H9 (cell line): ENCODE data around the gene ATP6V1G3. TPM values are rescaled to one million over a fixed set of nuclear protein-coding genes. Genes with fewer than 3 reads are reported as not detected.

Source experiments
- DNase-seq: peaks from one replicate; pipeline ENCODE4 v3.0.0-alpha.2; 2017
- H2AFZ ChIP-seq: one replicate; pipeline ENCODE4 v1.6.1; 2013; ENCODE audit warnings: mild to moderate bottlenecking, low read length, control low read depth, moderate library complexity
- H2AK5ac ChIP-seq: 2 replicates; pipeline ENCODE4 v1.6.1; 2013; ENCODE audit warnings: low read length, control low read depth, mixed read lengths; ENCODE audit not compliant: insufficient read length
- H2BK120ac ChIP-seq: one replicate; pipeline ENCODE4 v1.6.1; 2013; ENCODE audit warnings: low read depth, mild to moderate bottlenecking, low read length, control low read depth, inconsistent platforms; ENCODE audit not compliant: poor library complexity, severe bottlenecking
- H2BK12ac ChIP-seq: 2 replicates; pipeline ENCODE4 v1.6.1; 2013; ENCODE audit warnings: low read length, control low read depth, mixed read lengths, low read depth; ENCODE audit not compliant: insufficient read length
- H2BK15ac ChIP-seq: 2 replicates; pipeline ENCODE4 v1.6.1; 2013; ENCODE audit warnings: low read depth, low read length, control low read depth
- H2BK20ac ChIP-seq: one replicate; pipeline ENCODE4 v1.6.1; 2013; ENCODE audit warnings: low read depth, mild to moderate bottlenecking, low read length, control low read depth, inconsistent platforms; ENCODE audit not compliant: poor library complexity, severe bottlenecking
- H2BK5ac ChIP-seq: 2 replicates; pipeline ENCODE4 v1.6.1; 2013; ENCODE audit warnings: low read length, control low read depth, mixed read lengths; ENCODE audit not compliant: insufficient read length
- H3K14ac ChIP-seq: 2 replicates; pipeline ENCODE4 v1.6.1; 2013; ENCODE audit warnings: low read length, control low read depth; ENCODE audit not compliant: insufficient read depth
- H3K18ac ChIP-seq: 2 replicates; pipeline ENCODE4 v1.6.1; 2013; ENCODE audit warnings: low read depth, mild to moderate bottlenecking, mixed read lengths, low read length, control low read depth; ENCODE audit not compliant: insufficient read length
- H3K23ac ChIP-seq: 2 replicates; pipeline ENCODE4 v1.6.1; 2013; ENCODE audit warnings: low read length, control low read depth, mixed read lengths, low read depth; ENCODE audit not compliant: insufficient read length
- H3K23me2 ChIP-seq: 2 replicates; pipeline ENCODE4 v1.6.1; 2013; ENCODE audit warnings: low read depth, mild to moderate bottlenecking, mixed read lengths, low read length, control low read depth; ENCODE audit not compliant: insufficient read length, poor library complexity, severe bottlenecking
- H3K27ac ChIP-seq: 2 replicates; pipeline ENCODE4 v1.5.1; 2013; ENCODE audit warnings: low read length, control low read depth, mixed read lengths, low read depth; ENCODE audit not compliant: insufficient read length
- H3K27me3 ChIP-seq: 2 replicates; pipeline ENCODE4 v1.6.1; 2013; ENCODE audit warnings: low read length, control low read depth, inconsistent platforms; ENCODE audit not compliant: insufficient read depth
- H3K4ac ChIP-seq: 2 replicates; pipeline ENCODE4 v1.6.1; 2013; ENCODE audit warnings: low read depth, mild to moderate bottlenecking, control low read depth, inconsistent platforms, low read length, moderate library complexity
- H3K4me1 ChIP-seq: 2 replicates; pipeline ENCODE4 v1.6.1; 2013; ENCODE audit warnings: low read length, control low read depth, inconsistent platforms; ENCODE audit not compliant: insufficient read depth
- H3K4me2 ChIP-seq: 2 replicates; pipeline ENCODE4 v1.6.1; 2013; ENCODE audit warnings: low read length, control low read depth, mixed read lengths; ENCODE audit not compliant: insufficient read length, insufficient read depth
- H3K56ac ChIP-seq: 2 replicates; pipeline ENCODE4 v1.6.1; 2013; ENCODE audit warnings: low read depth, mild to moderate bottlenecking, mixed read lengths, low read length, control low read depth; ENCODE audit not compliant: insufficient read length
- H3K79me1 ChIP-seq: 2 replicates; pipeline ENCODE4 v1.6.1; 2013; ENCODE audit warnings: low read depth, mild to moderate bottlenecking, moderate library complexity, low read length, control low read depth, inconsistent platforms; ENCODE audit not compliant: insufficient read depth, poor library complexity, severe bottlenecking
- H3K79me2 ChIP-seq: 2 replicates; pipeline ENCODE4 v1.6.1; 2013; ENCODE audit warnings: low read length, control low read depth, inconsistent platforms; ENCODE audit not compliant: insufficient read depth
- H3K9ac ChIP-seq: 2 replicates; pipeline ENCODE4 v1.6.1; 2013; ENCODE audit warnings: low read length, control low read depth, mixed read lengths; ENCODE audit not compliant: insufficient read length; ENCODE audit errors: extremely low read depth
- H3K9me3 ChIP-seq: one replicate; pipeline ENCODE4 v1.6.1; 2013; ENCODE audit warnings: low read depth, low read length, inconsistent platforms; ENCODE audit not compliant: control insufficient read depth
- H3T11ph ChIP-seq: one replicate; pipeline ENCODE4 v1.6.1; 2013; ENCODE audit warnings: mild to moderate bottlenecking, low read length, control low read depth, inconsistent platforms
- H4K20me1 ChIP-seq: one replicate; pipeline ENCODE4 v1.6.1; 2013; ENCODE audit not compliant: control insufficient read depth, insufficient read length, insufficient read depth
- H4K5ac ChIP-seq: 2 replicates; pipeline ENCODE4 v1.6.1; 2013; ENCODE audit warnings: low read depth, mild to moderate bottlenecking, mixed read lengths, low read length, control low read depth; ENCODE audit not compliant: insufficient read length
- H4K8ac ChIP-seq: replicated peaks from 2 replicates; pipeline ENCODE4 v1.6.1; 2013; ENCODE audit warnings: low read length, control low read depth, mixed read lengths, low read depth; ENCODE audit not compliant: insufficient read length
- H4K91ac ChIP-seq: 2 replicates; pipeline ENCODE4 v1.6.1; 2013; ENCODE audit warnings: low read depth, mild to moderate bottlenecking, moderate library complexity, mixed read lengths, low read length, control low read depth; ENCODE audit not compliant: insufficient read length
- H3K27ac Mint-ChIP-seq, 3 experiments: 2 replicates in 2 of 3; 3 replicates in 1 of 3; pipeline ENCODE4 v1.8.0; 2020 to 2021; ENCODE audit warnings: mixed read lengths in 3 of 3, mild to moderate bottlenecking in 1 of 3, moderate library complexity in 1 of 3
- H3K27me3 Mint-ChIP-seq: 2 replicates; pipeline ENCODE4 v1.8.0; 2021; ENCODE audit warnings: low read depth, mild to moderate bottlenecking, moderate library complexity, mixed read lengths
- H3K36me3 Mint-ChIP-seq, 3 experiments: 2 replicates in 2 of 3; 3 replicates in 1 of 3; pipeline ENCODE4 v1.8.0; 2020 to 2021; ENCODE audit warnings: low read depth in 3 of 3, mixed read lengths in 3 of 3; ENCODE audit not compliant: insufficient read depth in 1 of 3
- H3K4me1 Mint-ChIP-seq, 2 experiments: 2 replicates each; pipeline ENCODE4 v1.8.0; 2020; ENCODE audit warnings: mixed read lengths in 2 of 2
- H3K4me3 Mint-ChIP-seq, 2 experiments: 2 replicates in 1 of 2; 3 replicates in 1 of 2; pipeline ENCODE4 v1.8.0; 2020 to 2021; ENCODE audit warnings: mild to moderate bottlenecking in 2 of 2, mixed read lengths in 2 of 2, moderate library complexity in 1 of 2
- H3K9me3 Mint-ChIP-seq, 2 experiments: 2 replicates in 1 of 2; 3 replicates in 1 of 2; pipeline ENCODE4 v1.8.0; 2020; ENCODE audit warnings: mild to moderate bottlenecking in 2 of 2, mixed read lengths in 2 of 2, moderate library complexity in 1 of 2
- WGBS: extraction: QIAGEN DNeasy Blood & Tissue Kit; methylation state at CpG from one replicate; pipeline ENCODE4 v1.1.7; 2013; ENCODE audit warnings: missing lambda C conversion rate, low lambda C conversion rate, mixed read lengths; ENCODE audit not compliant: insufficient read length; ENCODE audit errors: extremely low coverage; 5-methylcytosine and 5-hydroxymethylcytosine counted together
- total RNA-seq: library from RNA; stranded (reverse); gene quantifications from 2 replicates; pipeline ENCODE4 v1.2.1, GENCODE V29; 2021
- TF ChIP-seq, protein P1 (sequence below): fragments of 200-600 bp; sonication (generic); conservative IDR thresholded peaks from 3 replicates; pipeline ENCODE4 v1.8.0; 2021; ENCODE audit warnings: antibody characterized with exemption, mild to moderate bottlenecking

Gene ATP6V1G3
- total RNA-seq, 1 experiment from 2014 or later: not detected

DNA sequence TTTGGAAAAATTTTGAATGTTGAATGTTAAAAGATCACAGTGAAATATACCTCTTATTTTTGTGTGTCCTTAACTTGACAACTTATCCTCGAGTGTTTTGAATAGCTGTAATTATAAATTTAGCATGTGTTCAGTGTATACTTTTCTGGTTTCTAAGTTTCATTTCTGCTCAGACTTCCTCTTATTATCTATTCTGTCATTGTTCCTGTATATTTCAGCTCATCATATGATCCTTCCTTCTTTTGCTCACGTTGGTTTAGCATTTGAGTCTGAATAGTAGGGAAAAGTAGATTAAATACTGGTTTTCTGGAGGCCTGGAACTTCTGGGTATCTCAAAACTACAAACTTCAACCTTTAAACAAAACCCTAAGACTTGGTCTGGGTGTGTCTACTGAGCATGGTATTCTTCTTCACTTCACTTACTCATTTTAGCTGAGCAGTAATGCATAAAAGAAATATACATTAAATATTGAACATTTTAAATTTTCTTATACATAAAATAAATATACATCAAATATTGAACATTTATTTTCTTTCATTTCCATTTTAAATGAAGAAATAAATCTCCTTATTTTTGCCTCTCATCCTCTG is 3.3 kb upstream of the ATP6V1G3 start:
- Histone ChIP-seq H2AK5ac (no peak overlapping the region), H2BK12ac (no peak overlapping the region), H3K4ac (no peak overlapping the region), H2AFZ (no peak overlapping the region), H4K20me1 (no peaks in the 10 kb centered on the region), H3K23ac (no peak overlapping the region), H3K79me2 (no peaks in the 10 kb centered on the region), H3K4me1 (no peaks in the 10 kb centered on the region), H2BK5ac (no peak overlapping the region), H3K9me3 (no peaks in the 10 kb centered on the region), H3K79me1 (no peaks in the 10 kb centered on the region), H3T11ph (no peak overlapping the region), H3K56ac (no peak overlapping the region), H3K4me2 (no peak overlapping the region), H4K8ac (no peak overlapping the region), H3K9ac (no peak overlapping the region), H3K27ac (no peak overlapping the region), H2BK15ac (no peak overlapping the region), H3K14ac (no peak overlapping the region), H2BK20ac (no peak overlapping the region), H3K27me3 (no peaks in the 10 kb centered on the region), H3K18ac (no peak overlapping the region), H3K23me2 (no peaks in the 10 kb centered on the region), H2BK120ac (no peak overlapping the region), H4K91ac (no peak overlapping the region), H4K5ac (no peak overlapping the region)
- Mint-ChIP-seq H3K4me3 (no peak overlapping the region), H3K36me3 (no peaks in the 10 kb centered on the region), H3K27ac (no peak overlapping the region), H3K4me1 (peaks cover 4 to 8% of the 10 kb centered on the region in 2 experiments; a peak in 3 of 4 replicates), H3K27me3 (no peaks in the 10 kb centered on the region), H3K9me3 (no peaks in the 10 kb centered on the region)
- no peak for DNase-seq
- TF ChIP-seq, protein P1, sequence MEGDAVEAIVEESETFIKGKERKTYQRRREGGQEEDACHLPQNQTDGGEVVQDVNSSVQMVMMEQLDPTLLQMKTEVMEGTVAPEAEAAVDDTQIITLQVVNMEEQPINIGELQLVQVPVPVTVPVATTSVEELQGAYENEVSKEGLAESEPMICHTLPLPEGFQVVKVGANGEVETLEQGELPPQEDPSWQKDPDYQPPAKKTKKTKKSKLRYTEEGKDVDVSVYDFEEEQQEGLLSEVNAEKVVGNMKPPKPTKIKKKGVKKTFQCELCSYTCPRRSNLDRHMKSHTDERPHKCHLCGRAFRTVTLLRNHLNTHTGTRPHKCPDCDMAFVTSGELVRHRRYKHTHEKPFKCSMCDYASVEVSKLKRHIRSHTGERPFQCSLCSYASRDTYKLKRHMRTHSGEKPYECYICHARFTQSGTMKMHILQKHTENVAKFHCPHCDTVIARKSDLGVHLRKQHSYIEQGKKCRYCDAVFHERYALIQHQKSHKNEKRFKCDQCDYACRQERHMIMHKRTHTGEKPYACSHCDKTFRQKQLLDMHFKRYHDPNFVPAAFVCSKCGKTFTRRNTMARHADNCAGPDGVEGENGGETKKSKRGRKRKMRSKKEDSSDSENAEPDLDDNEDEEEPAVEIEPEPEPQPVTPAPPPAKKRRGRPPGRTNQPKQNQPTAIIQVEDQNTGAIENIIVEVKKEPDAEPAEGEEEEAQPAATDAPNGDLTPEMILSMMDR: no peak
- WGBS: no CpG with 5 or more reads among the region's 2 CpGs
